ENCODE measurements around the gene TDRD1.

The TDRD1 gene

DNA sequence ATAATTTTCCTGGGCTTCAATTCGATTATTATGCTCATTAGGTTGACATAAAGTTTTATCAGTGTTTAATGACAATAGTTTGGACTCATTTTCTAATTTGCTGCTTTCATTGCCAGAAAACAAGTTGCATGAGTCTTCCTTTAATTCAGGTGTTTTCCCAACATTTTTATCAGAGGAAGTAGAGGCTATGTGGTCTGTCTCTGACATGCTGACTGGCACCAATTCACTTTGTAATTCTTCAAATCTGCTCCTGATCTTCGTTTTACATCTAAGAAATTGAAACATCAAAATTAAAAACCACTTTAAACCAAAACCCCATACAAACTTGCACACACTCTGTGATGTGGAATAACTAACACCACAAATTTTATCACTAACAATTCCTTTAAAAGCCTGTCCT is 16.1 kb upstream of the TDRD1 start:
- Histone ChIP-seq H3K4me1 (ENCODE audit: control insufficient read depth, low read length) (no peaks in the 10 kb centered on the region), H3F3A (ENCODE audit: control insufficient read depth, insufficient read depth) (no peaks in the 10 kb centered on the region), H3K79me2 (ENCODE audit: control insufficient read depth, low read length) (peaks cover 5% of the 10 kb centered on the region), H3K4me2 (ENCODE audit: low read length) (no peak overlapping the region), H3K36me3 (ENCODE audit: control insufficient read depth, low read length) (peaks cover 3% of the 10 kb centered on the region; the same call in 1 of the 2 replicates), H3K4me3 (ENCODE audit: low read length) (no peak overlapping the region), H3K9me2 (replicated peaks; ENCODE audit: control insufficient read depth, low read length) (no peaks in the 10 kb centered on the region), H3K27me3 (ENCODE audit: control insufficient read depth, low read length) (no peaks in the 10 kb centered on the region), H4K20me1 (ENCODE audit: control insufficient read depth, insufficient read depth, low read depth, low read length) (no peaks in the 10 kb centered on the region), H3K9me3 (ENCODE audit: control insufficient read depth, insufficient read depth, low read length) (peaks cover 1% of the 10 kb centered on the region; the same call in 1 of the 2 replicates), H3K27ac (ENCODE audit: low read depth, low read length) (no peak overlapping the region)
- TF ChIP-seq, protein P1, sequence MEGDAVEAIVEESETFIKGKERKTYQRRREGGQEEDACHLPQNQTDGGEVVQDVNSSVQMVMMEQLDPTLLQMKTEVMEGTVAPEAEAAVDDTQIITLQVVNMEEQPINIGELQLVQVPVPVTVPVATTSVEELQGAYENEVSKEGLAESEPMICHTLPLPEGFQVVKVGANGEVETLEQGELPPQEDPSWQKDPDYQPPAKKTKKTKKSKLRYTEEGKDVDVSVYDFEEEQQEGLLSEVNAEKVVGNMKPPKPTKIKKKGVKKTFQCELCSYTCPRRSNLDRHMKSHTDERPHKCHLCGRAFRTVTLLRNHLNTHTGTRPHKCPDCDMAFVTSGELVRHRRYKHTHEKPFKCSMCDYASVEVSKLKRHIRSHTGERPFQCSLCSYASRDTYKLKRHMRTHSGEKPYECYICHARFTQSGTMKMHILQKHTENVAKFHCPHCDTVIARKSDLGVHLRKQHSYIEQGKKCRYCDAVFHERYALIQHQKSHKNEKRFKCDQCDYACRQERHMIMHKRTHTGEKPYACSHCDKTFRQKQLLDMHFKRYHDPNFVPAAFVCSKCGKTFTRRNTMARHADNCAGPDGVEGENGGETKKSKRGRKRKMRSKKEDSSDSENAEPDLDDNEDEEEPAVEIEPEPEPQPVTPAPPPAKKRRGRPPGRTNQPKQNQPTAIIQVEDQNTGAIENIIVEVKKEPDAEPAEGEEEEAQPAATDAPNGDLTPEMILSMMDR (IDR thresholded peaks at IDR 0.05; ENCODE audit: low read depth, low read length, poor library complexity, severe bottlenecking) = no peak
- TF ChIP-seq EZH2phosphoT487 (IDR thresholded peaks at IDR 0.05; ENCODE audit: borderline replicate concordance, low read length) = no peak

GRCh38 chr10:114166043-114166442 is 13.1 kb upstream of the TDRD1 start:
- no peak overlapping the region for H3K4me3 ChIP-seq (ENCODE audit: low read length)
- H3K9me2 ChIP-seq (replicated peaks; ENCODE audit: control insufficient read depth, low read length) = no peaks in the 10 kb centered on the region
- H3F3A ChIP-seq (ENCODE audit: control insufficient read depth, insufficient read depth) = no peaks in the 10 kb centered on the region
- H3K36me3 ChIP-seq (ENCODE audit: control insufficient read depth, low read length) = peaks cover 3% of the 10 kb centered on the region; the same call in 1 of the 2 replicates
- H3K4me1 ChIP-seq (ENCODE audit: control insufficient read depth, low read length) = no peaks in the 10 kb centered on the region
- no peak overlapping the region for H3K27ac ChIP-seq (ENCODE audit: low read depth, low read length)
- no peak overlapping the region for H3K4me2 ChIP-seq (ENCODE audit: low read length)
- no peak for TF ChIP-seq EZH2phosphoT487 (IDR thresholded peaks at IDR 0.05; ENCODE audit: borderline replicate concordance, low read length)
- TF ChIP-seq, protein P1 (IDR thresholded peaks at IDR 0.05; ENCODE audit: low read depth, low read length, poor library complexity, severe bottlenecking) = no peak
- H3K9me3 ChIP-seq (ENCODE audit: control insufficient read depth, insufficient read depth, low read length) = peaks cover 8% of the 10 kb centered on the region; the same call in 1 of the 2 replicates
- H4K20me1 ChIP-seq (ENCODE audit: control insufficient read depth, insufficient read depth, low read depth, low read length) = no peaks in the 10 kb centered on the region
- peaks cover 18% of the 10 kb centered on the region for H3K79me2 ChIP-seq (ENCODE audit: control insufficient read depth, low read length)
- H3K27me3 ChIP-seq (ENCODE audit: control insufficient read depth, low read length) = no peaks in the 10 kb centered on the region

DNA sequence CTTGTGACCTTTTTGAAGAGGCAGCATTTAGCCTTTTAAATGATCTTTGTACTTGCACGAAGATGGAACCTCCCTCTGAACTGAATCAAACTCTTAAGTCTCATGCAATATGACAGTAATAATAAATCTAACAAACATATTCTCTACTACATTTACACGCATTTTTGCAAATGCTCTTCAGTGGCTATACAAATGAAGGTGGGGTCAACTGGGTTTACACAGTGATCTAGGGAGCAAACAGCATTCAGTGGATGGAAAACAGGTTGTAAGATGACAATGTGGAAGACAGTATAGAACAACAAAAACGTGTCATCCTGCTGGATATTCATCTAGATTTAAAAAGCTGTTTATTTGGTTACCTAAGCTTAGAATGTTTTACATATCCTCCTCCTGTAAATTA is 12.7 kb upstream of the TDRD1 start:
- H3K36me3 ChIP-seq (ENCODE audit: control insufficient read depth, low read length) = peaks cover 3% of the 10 kb centered on the region; the same call in 1 of the 2 replicates
- H3K27me3 ChIP-seq (ENCODE audit: control insufficient read depth, low read length) = no peaks in the 10 kb centered on the region
- no peak overlapping the region for H3K4me3 ChIP-seq (ENCODE audit: low read length)
- no peaks in the 10 kb centered on the region for H3F3A ChIP-seq (ENCODE audit: control insufficient read depth, insufficient read depth)
- H3K9me2 ChIP-seq (replicated peaks; ENCODE audit: control insufficient read depth, low read length) = no peaks in the 10 kb centered on the region
- no peaks in the 10 kb centered on the region for H4K20me1 ChIP-seq (ENCODE audit: control insufficient read depth, insufficient read depth, low read depth, low read length)
- TF ChIP-seq, protein P1 (IDR thresholded peaks at IDR 0.05; ENCODE audit: low read depth, low read length, poor library complexity, severe bottlenecking) = no peak
- TF ChIP-seq EZH2phosphoT487 (IDR thresholded peaks at IDR 0.05; ENCODE audit: borderline replicate concordance, low read length) = no peak
- H3K4me2 ChIP-seq (ENCODE audit: low read length) = no peak overlapping the region
- H3K27ac ChIP-seq (ENCODE audit: low read depth, low read length) = no peak overlapping the region
- peaks cover 8% of the 10 kb centered on the region; the same call in 1 of the 2 replicates for H3K9me3 ChIP-seq (ENCODE audit: control insufficient read depth, insufficient read depth, low read length)
- no peaks in the 10 kb centered on the region for H3K4me1 ChIP-seq (ENCODE audit: control insufficient read depth, low read length)
- H3K79me2 ChIP-seq (ENCODE audit: control insufficient read depth, low read length) = peaks cover 18% of the 10 kb centered on the region
